ENCODE data around the gene MGA. TPM values are rescaled to one million over a fixed set of nuclear protein-coding genes. Genes with fewer than 3 reads are reported as not detected.

The MGA gene
- total RNA-seq, 1 donor from 2014 or later = 58.3 TPM

- intact Hi-C loops (cut with micrococcal nuclease) = no loop called here
- H3K27ac Mint-ChIP-seq = no peak overlapping the region
- TF ChIP-seq CTCF (IDR thresholded peaks at IDR 0.05) = no peak
Observed at GRCh38 chr15:41791547-41791937, 131.3 kb downstream of the MGA start.

GRCh38 chr15:41792000-41792637, 131.9 kb downstream of the MGA start:
- POLR2A ChIA-PET = no interaction called here
- no peak overlapping the region for H3K4me3 Mint-ChIP-seq
- no peaks in the 10 kb centered on the region for H3K27me3 Mint-ChIP-seq
- DNase-seq (no peak), ATAC-seq (ENCODE audit: low read depth) (no peak)
- H3K4me1 Mint-ChIP-seq = peaks cover 65% of the 10 kb centered on the region
- no peak overlapping the region for H3K27ac Mint-ChIP-seq
- no peaks in the 10 kb centered on the region for H3K36me3 Mint-ChIP-seq (ENCODE audit: low read depth)
- no peak for TF ChIP-seq CTCF (IDR thresholded peaks at IDR 0.05)
- intact Hi-C loops (cut with micrococcal nuclease) = no loop called here
- H3K9me3 Mint-ChIP-seq = no peaks in the 10 kb centered on the region
- CTCF ChIA-PET = interaction anchor here (0.9 to 4.2 kb wide), 3 partner anchors 14 to 19 kb away, joined by 3 to 18 read pairs (median 6); partner anchors contain the start of gene MAPKBP1

More at GRCh38 chr15:41791547-41791937, 131.3 kb downstream of the MGA start:
- CTCF ChIA-PET = interaction anchor here (1.8 to 4.2 kb wide), 2 partner anchors 18 to 20 kb away, joined by 6 to 18 read pairs; partner anchors contain the start of gene MAPKBP1
- POLR2A ChIA-PET = no interaction called here
- DNase-seq = no peak
- Mint-ChIP-seq H3K27me3 (no peaks in the 10 kb centered on the region), H3K36me3 (ENCODE audit: low read depth) (no peaks in the 10 kb centered on the region), H3K4me3 (no peak overlapping the region), H3K9me3 (no peaks in the 10 kb centered on the region), H3K4me1 (peaks cover 62% of the 10 kb centered on the region)
- ATAC-seq (ENCODE audit: low read depth) = no peak

GRCh38 chr15:41794081-41794480, 133.9 kb downstream of the MGA start:
- DNase-seq = no peak
- intact Hi-C loops (cut with micrococcal nuclease) = no loop called here
- ChIA-PET CTCF (interaction anchor here (1.4 to 2.3 kb wide), 2 partner anchors 16 to 20 kb away, joined by 3 to 8 read pairs; partner anchors contain the start of gene MAPKBP1), POLR2A (interaction anchor here (2.1 kb wide), 1 partner anchor 20 kb away, joined by 4 read pairs; the partner anchor contains the start of gene MAPKBP1)
- Mint-ChIP-seq H3K27ac (no peak overlapping the region), H3K4me1 (peaks cover 64% of the 10 kb centered on the region), H3K4me3 (no peak overlapping the region), H3K27me3 (no peaks in the 10 kb centered on the region), H3K36me3 (ENCODE audit: low read depth) (peaks cover 7% of the 10 kb centered on the region), H3K9me3 (no peaks in the 10 kb centered on the region)
- TF ChIP-seq CTCF (IDR thresholded peaks at IDR 0.05) = no peak
- ATAC-seq (ENCODE audit: low read depth) = no peak

- Mint-ChIP-seq H3K27me3 (no peaks in the 10 kb centered on the region), H3K4me1 (peaks cover 52% of the 10 kb centered on the region), H3K27ac (no peak overlapping the region), H3K9me3 (no peaks in the 10 kb centered on the region), H3K36me3 (ENCODE audit: low read depth) (peaks cover 25% of the 10 kb centered on the region), H3K4me3 (no peak overlapping the region)
- ChIA-PET CTCF (interaction anchor here (1.3 to 1.4 kb wide), 2 partner anchors 22 to 23 kb away, joined by 3 read pairs; partner anchors contain the start of gene MAPKBP1), POLR2A (interaction anchor here (0.6 to 2.1 kb wide), 2 partner anchors 9 to 22 kb away, joined by 4 to 6 read pairs; partner anchors contain the start of gene MAPKBP1)
- TF ChIP-seq CTCF (IDR thresholded peaks at IDR 0.05) = no peak
- intact Hi-C loops (cut with micrococcal nuclease) = no loop called here
- DNase-seq (no peak), ATAC-seq (ENCODE audit: low read depth) (no peak)
Observed at GRCh38 chr15:41795996-41796856, 136.0 kb downstream of the MGA start.
